22Rv1 (cell line): ENCODE data around the gene KRT6C.
"Not testable (repeated sequence)": the region's sequence is repeated elsewhere in the genome, so short reads cannot be mapped to it uniquely, and the experiment has no call there.

ENCODE experiments used
- ZFX ChIP-seq: fragments of 450-650 bp; IDR thresholded peaks from 2 replicates; pipeline ENCODE4 v1.6.1; 2017; ENCODE audit warnings: antibody characterized with exemption, borderline replicate concordance
- TF ChIP-seq, protein P1 (sequence below): fragments of 450-650 bp; IDR thresholded peaks from 2 replicates; pipeline ENCODE4 v1.5.1; 2017; ENCODE audit warnings: mild to moderate bottlenecking

GRCh38 chr12:52500574-52500973, 27.0 kb upstream of the KRT6C start:
- TF ChIP-seq, protein P1, sequence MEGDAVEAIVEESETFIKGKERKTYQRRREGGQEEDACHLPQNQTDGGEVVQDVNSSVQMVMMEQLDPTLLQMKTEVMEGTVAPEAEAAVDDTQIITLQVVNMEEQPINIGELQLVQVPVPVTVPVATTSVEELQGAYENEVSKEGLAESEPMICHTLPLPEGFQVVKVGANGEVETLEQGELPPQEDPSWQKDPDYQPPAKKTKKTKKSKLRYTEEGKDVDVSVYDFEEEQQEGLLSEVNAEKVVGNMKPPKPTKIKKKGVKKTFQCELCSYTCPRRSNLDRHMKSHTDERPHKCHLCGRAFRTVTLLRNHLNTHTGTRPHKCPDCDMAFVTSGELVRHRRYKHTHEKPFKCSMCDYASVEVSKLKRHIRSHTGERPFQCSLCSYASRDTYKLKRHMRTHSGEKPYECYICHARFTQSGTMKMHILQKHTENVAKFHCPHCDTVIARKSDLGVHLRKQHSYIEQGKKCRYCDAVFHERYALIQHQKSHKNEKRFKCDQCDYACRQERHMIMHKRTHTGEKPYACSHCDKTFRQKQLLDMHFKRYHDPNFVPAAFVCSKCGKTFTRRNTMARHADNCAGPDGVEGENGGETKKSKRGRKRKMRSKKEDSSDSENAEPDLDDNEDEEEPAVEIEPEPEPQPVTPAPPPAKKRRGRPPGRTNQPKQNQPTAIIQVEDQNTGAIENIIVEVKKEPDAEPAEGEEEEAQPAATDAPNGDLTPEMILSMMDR: not testable (repeated sequence)
- not testable (repeated sequence) for TF ChIP-seq ZFX
